ENCODE measurements around the gene AADACL4.

Gene AADACL4

GRCh38 chr1:12604114-12604874, 39.6 kb upstream of the AADACL4 start:
- TF ChIP-seq POLR2A (IDR thresholded peaks at IDR 0.05; ENCODE audit: low read depth, low read length): no peak
- peak; percentile 70 for DNase-seq (ENCODE audit: insufficient read length, low spot score)
- peak; percentile 83 for FAIRE-seq

- TF ChIP-seq POLR2A (IDR thresholded peaks at IDR 0.05; ENCODE audit: low read depth, low read length): no peak
- FAIRE-seq: no peak
Measured at GRCh38 chr1:12604986-12605385, 38.9 kb upstream of the AADACL4 start.

DNA sequence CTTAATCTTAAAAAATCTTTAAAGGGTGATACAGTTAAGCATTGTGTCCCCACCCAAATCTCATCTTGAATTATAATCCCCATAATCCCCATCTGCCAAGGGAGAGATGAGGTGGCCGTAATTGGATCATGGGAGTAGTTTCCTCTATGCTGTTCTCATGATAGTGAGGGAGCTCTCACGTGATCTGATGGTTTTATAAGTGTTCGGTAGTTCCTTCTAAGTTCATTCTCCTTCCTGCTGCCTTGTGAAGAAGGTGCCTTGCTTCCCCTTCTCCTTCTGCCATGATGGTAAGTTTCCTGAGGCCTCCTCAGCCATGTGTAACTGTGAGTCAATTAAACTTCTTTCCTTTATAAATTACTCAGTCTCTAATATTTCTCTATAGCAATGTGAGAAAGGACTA, 36.6 kb upstream of the AADACL4 start:
- no peak for TF ChIP-seq POLR2A (IDR thresholded peaks at IDR 0.05; ENCODE audit: low read depth, low read length)
- FAIRE-seq: no peak
- DNase-seq (ENCODE audit: insufficient read length, low spot score): no peak

More at GRCh38 chr1:12604986-12605385, 38.9 kb upstream of the AADACL4 start:
- DNase-seq (ENCODE audit: insufficient read length, low spot score): no peak

DNA sequence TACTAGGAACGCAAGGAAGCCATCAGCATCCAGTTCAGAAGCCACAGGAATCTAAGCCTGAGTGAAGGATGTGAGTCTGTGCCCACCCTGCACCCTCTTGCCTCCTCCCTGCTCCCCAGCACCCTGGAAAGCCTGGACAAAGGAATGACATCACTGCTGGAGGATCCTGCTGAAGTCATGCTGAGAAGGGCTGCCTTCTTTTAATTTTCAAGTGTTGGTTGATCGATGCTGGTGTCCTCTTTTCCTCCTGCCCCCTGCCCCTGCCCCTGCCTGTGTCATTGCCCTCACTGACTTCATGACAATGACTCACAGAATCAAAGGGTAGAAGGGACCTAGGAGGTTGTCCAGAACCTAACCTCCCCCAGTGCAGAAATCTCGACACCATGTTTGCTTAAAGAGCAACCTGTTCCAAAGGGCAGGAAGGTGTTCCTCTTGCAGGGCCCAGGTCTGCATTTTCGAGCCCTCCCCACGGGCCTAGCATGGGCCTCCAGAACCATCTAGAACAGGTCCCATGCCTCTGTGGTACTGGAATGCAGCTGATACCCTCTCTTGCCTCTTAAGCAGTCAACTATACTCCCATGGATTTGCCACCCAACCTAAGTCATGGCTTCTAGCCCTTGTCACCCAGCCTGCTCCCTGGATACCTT, 35.5 kb upstream of the AADACL4 start:
- DNase-seq (ENCODE audit: insufficient read length, low spot score) (no peak), FAIRE-seq (no peak)
- no peak for TF ChIP-seq POLR2A (IDR thresholded peaks at IDR 0.05; ENCODE audit: low read depth, low read length)

- no peak for DNase-seq (ENCODE audit: insufficient read length, low spot score)
- TF ChIP-seq POLR2A (IDR thresholded peaks at IDR 0.05; ENCODE audit: low read depth, low read length): no peak
- no peak for FAIRE-seq
Measured at GRCh38 chr1:12609469-12610003, 34.3 kb upstream of the AADACL4 start.

DNA sequence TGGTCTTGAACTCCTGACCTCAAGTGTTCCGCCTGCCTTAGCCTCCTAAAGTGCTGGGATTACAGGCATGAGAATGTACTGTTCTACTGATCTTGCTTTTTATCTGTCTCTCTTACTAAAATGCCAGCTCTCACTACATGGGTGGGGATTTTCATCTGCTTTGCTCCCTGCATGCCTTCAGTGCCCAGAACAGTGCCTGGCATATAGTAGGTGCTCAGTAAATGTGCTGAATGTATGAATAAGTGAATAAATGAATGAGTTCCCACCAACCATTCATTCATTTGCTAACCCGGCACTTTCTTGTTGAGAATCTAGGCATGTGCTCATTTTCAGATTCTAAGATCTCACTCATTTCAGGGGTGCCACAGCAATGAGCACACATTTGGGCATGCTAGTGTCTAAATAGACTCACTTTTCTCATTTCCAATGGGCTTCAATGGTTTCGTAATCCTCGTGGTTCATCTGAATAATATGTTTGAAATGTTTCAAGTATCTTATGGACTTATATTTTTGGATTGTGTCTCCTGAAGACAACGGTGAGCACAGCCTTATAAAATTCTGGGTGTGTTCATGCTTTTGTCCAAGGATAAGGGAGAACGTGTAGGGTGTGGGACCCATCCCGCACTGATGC, 33.5 kb upstream of the AADACL4 start:
- no peak for DNase-seq (ENCODE audit: insufficient read length, low spot score)
- TF ChIP-seq POLR2A (IDR thresholded peaks at IDR 0.05; ENCODE audit: low read depth, low read length): no peak
- FAIRE-seq: no peak

DNA sequence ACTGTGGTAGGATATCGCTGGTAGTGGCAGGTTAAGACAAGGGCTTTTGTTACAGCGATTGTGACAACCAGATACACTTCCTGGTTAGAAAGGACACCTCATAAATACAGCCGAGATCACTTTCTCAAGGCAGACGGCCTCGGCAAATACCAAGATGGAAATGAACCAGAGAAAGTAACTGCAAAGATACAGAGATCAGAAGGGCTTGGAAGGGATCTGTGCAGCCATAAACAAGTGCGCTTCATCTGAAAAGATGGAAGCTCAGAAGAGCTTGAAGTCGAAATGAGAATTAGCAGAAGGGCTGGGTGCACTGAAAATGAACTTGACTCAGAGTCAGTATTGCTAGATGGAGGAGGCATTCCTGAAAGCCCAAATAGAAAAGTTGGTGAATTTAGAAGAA, 32.9 kb upstream of the AADACL4 start:
- no peak for TF ChIP-seq POLR2A (IDR thresholded peaks at IDR 0.05; ENCODE audit: low read depth, low read length)
- FAIRE-seq: no peak
- no peak for DNase-seq (ENCODE audit: insufficient read length, low spot score)

- FAIRE-seq: no peak
- DNase-seq (ENCODE audit: insufficient read length, low spot score): no peak
- no peak for TF ChIP-seq POLR2A (IDR thresholded peaks at IDR 0.05; ENCODE audit: low read depth, low read length)
Measured at GRCh38 chr1:12613180-12613579, 30.7 kb upstream of the AADACL4 start.

GRCh38 chr1:12614402-12615158, 29.3 kb upstream of the AADACL4 start:
- no peak for FAIRE-seq
- TF ChIP-seq POLR2A (IDR thresholded peaks at IDR 0.05; ENCODE audit: low read depth, low read length): no peak
- DNase-seq (ENCODE audit: insufficient read length, low spot score): no peak

- FAIRE-seq (no peak), DNase-seq (ENCODE audit: insufficient read length, low spot score) (no peak)
- TF ChIP-seq POLR2A (IDR thresholded peaks at IDR 0.05; ENCODE audit: low read depth, low read length): no peak
Measured at GRCh38 chr1:12615159-12615864, 28.6 kb upstream of the AADACL4 start.

- no peak for TF ChIP-seq POLR2A (IDR thresholded peaks at IDR 0.05; ENCODE audit: low read depth, low read length)
- FAIRE-seq (peak; percentile 64), DNase-seq (ENCODE audit: insufficient read length, low spot score) (peak; percentile 65)
Measured at GRCh38 chr1:12615865-12616708, 27.8 kb upstream of the AADACL4 start.

- FAIRE-seq (no peak), DNase-seq (ENCODE audit: insufficient read length, low spot score) (no peak)
- TF ChIP-seq POLR2A (IDR thresholded peaks at IDR 0.05; ENCODE audit: low read depth, low read length): no peak
Measured at GRCh38 chr1:12616709-12617373, 27.0 kb upstream of the AADACL4 start.

Measured in H54 (cell line).